Measurements from ENCODE around the gene FAXC. TPM values are rescaled to one million over a fixed set of nuclear protein-coding genes. Genes with fewer than 3 reads are reported as not detected.

FAXC gene
- total RNA-seq, 4 donors from 2014 or later = 22.2 to 44.7 (median 41.8) TPM

- TF ChIP-seq POLR2AphosphoS5 (IDR thresholded peaks at IDR 0.05) = no peak
- no peak for TF ChIP-seq EP300 (IDR thresholded peaks at IDR 0.05)
- no peak for TF ChIP-seq CTCF (IDR thresholded peaks at IDR 0.05)
- TF ChIP-seq POLR2A (IDR thresholded peaks at IDR 0.05; ENCODE audit: low read depth) = no peak
- no peaks in the 10 kb centered on the region for H3K36me3 ChIP-seq
- WGBS = 88% methylated on average over 1 of the region's 1 CpG
- no peak overlapping the region for H3K27ac ChIP-seq (replicated peaks in 1 of 4)
- H3K9me3 ChIP-seq = no peaks in the 10 kb centered on the region
- H3K4me3 ChIP-seq = no peak overlapping the region
- intact Hi-C loops (cut with DNase I) = no loop called here
- H3K4me1 ChIP-seq = no peaks in the 10 kb centered on the region
- no peak for DNase-seq (ENCODE audit: extremely low spot score)
- peaks cover 0 to 3% (median 0%) of the 10 kb centered on the region in 4 donors for H3K27me3 ChIP-seq
Measured at GRCh38 chr6:99246602-99247001, 102.9 kb downstream of the FAXC start.

- H3K9me3 ChIP-seq = no peaks in the 10 kb centered on the region
- H3K27me3 ChIP-seq = peaks cover 0 to 3% (median 0%) of the 10 kb centered on the region in 4 donors
- TF ChIP-seq POLR2A (IDR thresholded peaks at IDR 0.05; ENCODE audit: low read depth) (no peak), CTCF (IDR thresholded peaks at IDR 0.05) (no peak), POLR2AphosphoS5 (IDR thresholded peaks at IDR 0.05) (no peak), EP300 (IDR thresholded peaks at IDR 0.05) (no peak)
- intact Hi-C loops (cut with DNase I) = no loop called here
- DNase-seq (ENCODE audit: extremely low spot score) = no peak
- H3K36me3 ChIP-seq = no peaks in the 10 kb centered on the region
- 46% methylated on average over 5 of the region's 5 CpGs for WGBS
- H3K4me3 ChIP-seq = no peak overlapping the region
- no peak overlapping the region for H3K27ac ChIP-seq (replicated peaks in 1 of 4)
- H3K4me1 ChIP-seq = no peaks in the 10 kb centered on the region
Measured at GRCh38 chr6:99241905-99242534, 107.5 kb downstream of the FAXC start.

- no peaks in the 10 kb centered on the region for H3K4me1 ChIP-seq
- H3K4me3 ChIP-seq = no peak overlapping the region
- peak; percentile 19 for DNase-seq (ENCODE audit: extremely low spot score)
- H3K36me3 ChIP-seq = no peaks in the 10 kb centered on the region
- intact Hi-C loops (cut with DNase I) = no loop called here
- H3K27ac ChIP-seq (replicated peaks in 1 of 4) = no peak overlapping the region
- H3K27me3 ChIP-seq = peaks cover 0 to 28% (median 0%) of the 10 kb centered on the region in 4 donors
- 53% methylated on average over 3 of the region's 3 CpGs for WGBS
- H3K9me3 ChIP-seq = no peaks in the 10 kb centered on the region
- TF ChIP-seq POLR2A (IDR thresholded peaks at IDR 0.05; ENCODE audit: low read depth) = no peak
Measured at GRCh38 chr6:99236010-99236409, 113.5 kb downstream of the FAXC start.

GRCh38 chr6:99233219-99233618, 116.3 kb downstream of the FAXC start:
- peak; percentile 72 for DNase-seq (ENCODE audit: extremely low spot score)
- TF ChIP-seq POLR2A (IDR thresholded peaks at IDR 0.05; ENCODE audit: low read depth) (no peak), EP300 (IDR thresholded peaks at IDR 0.05) (no peak), CTCF (IDR thresholded peaks at IDR 0.05) (no peak), POLR2AphosphoS5 (IDR thresholded peaks at IDR 0.05) (no peak)
- no peaks in the 10 kb centered on the region for H3K4me1 ChIP-seq
- intact Hi-C loops (cut with DNase I) = no loop called here
- no peak overlapping the region for H3K27ac ChIP-seq (replicated peaks in 1 of 4)
- no peaks in the 10 kb centered on the region for H3K9me3 ChIP-seq
- H3K4me3 ChIP-seq = no peak overlapping the region
- H3K27me3 ChIP-seq = peaks cover 0 to 28% (median 0%) of the 10 kb centered on the region in 4 donors
- WGBS = 86% methylated on average over 4 of the region's 4 CpGs
- no peaks in the 10 kb centered on the region for H3K36me3 ChIP-seq

- Histone ChIP-seq H3K27ac (replicated peaks in 1 of 4) (no peak overlapping the region), H3K4me1 (no peaks in the 10 kb centered on the region), H3K4me3 (no peak overlapping the region), H3K27me3 (peaks cover 0 to 28% (median 0%) of the 10 kb centered on the region in 4 donors), H3K36me3 (no peaks in the 10 kb centered on the region), H3K9me3 (no peaks in the 10 kb centered on the region)
- no peak for TF ChIP-seq POLR2A (IDR thresholded peaks at IDR 0.05; ENCODE audit: low read depth)
- no peak for TF ChIP-seq POLR2AphosphoS5 (IDR thresholded peaks at IDR 0.05)
- no peak for TF ChIP-seq EP300 (IDR thresholded peaks at IDR 0.05)
- TF ChIP-seq CTCF (IDR thresholded peaks at IDR 0.05) = no peak
- peak; percentile 72 for DNase-seq (ENCODE audit: extremely low spot score)
- intact Hi-C loops (cut with DNase I) = no loop called here
- WGBS = 72% methylated on average over 8 of the region's 8 CpGs
Measured at GRCh38 chr6:99232056-99232455, 117.4 kb downstream of the FAXC start.
